Activated effector memory CD4-positive, alpha-beta T cell treated with Interleukin-2 at 50 U/mL for 16 hours (primary cell): ENCODE data around the gene ANTKMT.

Experiments
- DNase-seq: peaks from one replicate; pipeline ENCODE4 v3.0.0-alpha.2; 2020

ANTKMT gene

DNA sequence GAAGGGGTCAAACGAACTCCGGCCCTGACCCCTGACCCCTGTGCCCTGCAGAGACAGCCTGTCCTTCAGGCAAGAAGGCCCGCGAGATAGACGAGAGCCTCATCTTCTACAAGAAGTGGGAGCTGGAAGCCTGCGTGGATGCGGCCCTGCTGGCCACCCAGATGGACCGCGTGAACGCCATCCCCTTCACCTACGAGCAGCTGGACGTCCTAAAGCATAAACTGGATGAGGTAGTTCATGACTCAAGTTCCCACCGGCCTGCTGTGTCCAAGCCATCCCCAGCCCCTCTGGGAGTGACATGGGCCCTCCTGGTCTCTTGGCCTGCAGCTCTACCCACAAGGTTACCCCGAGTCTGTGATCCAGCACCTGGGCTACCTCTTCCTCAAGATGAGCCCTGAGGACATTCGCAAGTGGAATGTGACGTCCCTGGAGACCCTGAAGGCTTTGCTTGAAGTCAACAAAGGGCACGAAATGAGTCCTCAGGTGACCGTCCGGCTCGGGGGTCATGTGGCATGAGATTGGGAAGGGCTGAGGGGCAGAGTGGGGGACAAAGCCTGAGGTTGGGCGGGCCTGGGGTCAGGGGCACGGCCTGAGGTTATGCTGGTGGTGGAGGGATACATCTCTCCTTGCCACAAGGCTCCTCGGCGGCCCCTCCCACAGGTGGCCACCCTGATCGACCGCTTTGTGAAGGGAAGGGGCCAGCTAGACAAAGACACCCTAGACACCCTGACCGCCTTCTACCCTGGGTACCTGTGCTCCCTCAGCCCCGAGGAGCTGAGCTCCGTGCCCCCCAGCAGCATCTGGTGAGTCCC, 45.3 kb downstream of the ANTKMT start:
- no peak for DNase-seq

GRCh38 chr16:766820-767640, 46.1 kb downstream of the ANTKMT start:
- no peak for DNase-seq

DNA sequence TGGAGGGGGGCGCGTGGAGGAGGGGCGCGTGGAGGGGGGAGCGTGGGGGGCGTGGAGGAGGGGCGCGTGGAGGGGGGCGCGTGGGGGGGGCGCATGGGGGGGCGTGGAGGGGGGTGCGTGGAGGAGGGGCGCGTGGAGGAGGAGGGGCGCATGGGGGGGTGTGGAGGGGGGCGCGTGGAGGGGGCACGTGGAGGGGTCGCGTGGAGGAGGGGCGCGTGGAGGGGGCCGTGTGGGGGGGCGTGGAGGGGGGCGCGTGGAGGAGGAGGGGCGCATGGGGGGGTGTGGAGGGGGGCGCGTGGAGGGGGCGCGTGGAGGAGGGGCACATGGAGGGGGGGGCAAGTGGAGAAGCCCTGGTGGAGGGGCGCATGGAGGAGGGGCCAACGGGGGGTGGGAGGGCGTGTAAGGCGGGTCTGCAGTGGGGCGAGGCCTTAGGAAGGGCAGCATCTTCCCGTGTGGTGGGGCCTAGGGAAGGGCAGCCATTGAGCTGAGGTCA, 46.8 kb downstream of the ANTKMT start:
- DNase-seq = no peak

DNA sequence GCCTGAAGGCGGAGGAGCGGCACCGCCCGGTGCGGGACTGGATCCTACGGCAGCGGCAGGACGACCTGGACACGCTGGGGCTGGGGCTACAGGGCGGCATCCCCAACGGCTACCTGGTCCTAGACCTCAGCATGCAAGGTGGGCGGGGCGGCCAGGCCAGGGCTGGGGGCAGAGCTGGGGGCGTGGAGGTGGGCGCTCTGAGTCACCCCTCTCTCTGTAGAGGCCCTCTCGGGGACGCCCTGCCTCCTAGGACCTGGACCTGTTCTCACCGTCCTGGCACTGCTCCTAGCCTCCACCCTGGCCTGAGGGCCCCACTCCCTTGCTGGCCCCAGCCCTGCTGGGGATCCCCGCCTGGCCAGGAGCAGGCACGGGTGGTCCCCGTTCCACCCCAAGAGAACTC, 47.5 kb downstream of the ANTKMT start:
- DNase-seq = no peak

GRCh38 chr16:769184-769784, 48.3 kb downstream of the ANTKMT start:
- no peak for DNase-seq

- DNase-seq = no peak
These were observed 49.0 kb downstream of the ANTKMT start for GRCh38 chr16:769934-770333.

- DNase-seq = no peak
These were observed 49.5 kb downstream of the ANTKMT start for GRCh38 chr16:770411-770810.
